ENCODE measurements around the gene PDXP. TPM values are rescaled to one million over a fixed set of nuclear protein-coding genes. Genes with fewer than 3 reads are reported as not detected.

PDXP gene
- total and polyA plus RNA-seq, 2 donors (not counting 3 experiments of a cell fraction or from before 2014, with no cell fraction given) = 18.0 to 20.0 TPM

DNA sequence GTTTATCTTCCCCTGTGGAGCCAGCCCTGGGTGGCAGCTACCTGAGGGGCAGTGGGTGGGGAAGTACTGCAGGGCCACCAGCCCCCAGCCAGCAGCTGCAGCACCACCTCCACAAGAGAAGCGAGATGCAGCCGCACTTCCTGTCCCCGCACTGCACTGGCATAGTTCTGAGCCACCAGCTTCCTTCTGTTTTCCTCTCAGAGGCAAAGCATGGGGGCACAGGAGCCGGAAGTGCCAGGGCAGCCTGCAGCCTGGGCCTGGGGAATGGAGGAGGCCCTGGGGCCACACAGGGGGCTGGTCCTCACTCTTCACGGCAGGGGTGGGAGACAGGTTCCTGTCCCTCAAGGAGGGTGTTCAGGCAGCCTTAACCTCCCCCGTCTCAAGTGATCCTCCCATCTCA, 31.0 kb upstream of the PDXP start:
- H3K4me1 ChIP-seq (ENCODE audit: control insufficient read depth, extremely low read depth, insufficient read depth, low read length) = peaks cover 7% of the 10 kb centered on the region
- H4K20me1 ChIP-seq (replicated peaks; ENCODE audit: control insufficient read depth, extremely low read depth, insufficient read depth, low read length) = no peaks in the 10 kb centered on the region
- no peaks in the 10 kb centered on the region for H3K9me3 ChIP-seq (replicated peaks; ENCODE audit: control insufficient read depth, insufficient read depth, low read length)
- BruUV-seq (replicated peaks) = no TSS peak
- H3K4me3 ChIP-seq (replicated peaks in 1 of 3; ENCODE audit: insufficient read depth in 1 of 3, low read depth in 1 of 3, low read length in 3 of 3) = no peak overlapping the region
- no peaks in the 10 kb centered on the region for H3K27me3 ChIP-seq (ENCODE audit: control insufficient read depth in 2 of 2, insufficient read depth in 2 of 2, low read length in 2 of 2)
- peaks cover 0 to 5% of the 10 kb centered on the region in 2 experiments for H3K36me3 ChIP-seq (ENCODE audit: control insufficient read depth in 2 of 2, extremely low read depth in 1 of 2, insufficient read depth in 2 of 2, low read length in 2 of 2)
- no peak for DNase-seq (ENCODE audit: low read depth, low spot score)
- dilution Hi-C loops (cut with MboI; ENCODE audit: extremely low pct_ligation_motif_present, low sequenced_read_pairs) (no loop called here), intact Hi-C loops (cut with micrococcal nuclease) (no loop called here)
- no peak overlapping the region for H3K9ac ChIP-seq (replicated peaks; ENCODE audit: extremely low read depth, insufficient read depth, low read length)
- FAIRE-seq = no peak
- no peak overlapping the region for H3K4me2 ChIP-seq (ENCODE audit: insufficient read depth, low read length)
- H3K27ac ChIP-seq (ENCODE audit: insufficient read depth, low read depth, low read length) = no peak overlapping the region
- no peaks in the 10 kb centered on the region for H3K9me1 ChIP-seq (replicated peaks; ENCODE audit: control insufficient read depth, extremely low read depth, insufficient read depth, low read length)
- CTCF ChIA-PET = interaction anchor here (1.0 to 3.3 kb wide), 3 partner anchors 9 to 16 kb away, joined by 3 to 28 read pairs (median 5); no protein-coding TSS in a partner anchor
- H2AFZ ChIP-seq (ENCODE audit: low read depth, low read length) = no peak overlapping the region
- POLR2A ChIA-PET = no interaction called here
- TF ChIP-seq POLR2A (IDR thresholded peaks at IDR 0.05; ENCODE audit: low read depth, low read length) (no peak), FOS (IDR thresholded peaks at IDR 0.05; ENCODE audit: borderline replicate concordance, insufficient read depth, low read length) (no peak), EZH2 (IDR thresholded peaks at IDR 0.05; ENCODE audit: borderline replicate concordance, low read depth, low read length, severe bottlenecking) (no peak), JUN (IDR thresholded peaks at IDR 0.05; ENCODE audit: borderline replicate concordance, insufficient read depth, insufficient read length, low read depth) (no peak), MYC (IDR thresholded peaks at IDR 0.05; ENCODE audit: low read depth, low read length) (no peak), GATA2 (IDR thresholded peaks at IDR 0.05; ENCODE audit: insufficient read depth, insufficient read length, low read depth, low read length) (no peak), POLR2AphosphoS5 (IDR thresholded peaks at IDR 0.05; ENCODE audit: insufficient read depth, low read depth, low read length) (no peak)
- TF ChIP-seq, protein P1, sequence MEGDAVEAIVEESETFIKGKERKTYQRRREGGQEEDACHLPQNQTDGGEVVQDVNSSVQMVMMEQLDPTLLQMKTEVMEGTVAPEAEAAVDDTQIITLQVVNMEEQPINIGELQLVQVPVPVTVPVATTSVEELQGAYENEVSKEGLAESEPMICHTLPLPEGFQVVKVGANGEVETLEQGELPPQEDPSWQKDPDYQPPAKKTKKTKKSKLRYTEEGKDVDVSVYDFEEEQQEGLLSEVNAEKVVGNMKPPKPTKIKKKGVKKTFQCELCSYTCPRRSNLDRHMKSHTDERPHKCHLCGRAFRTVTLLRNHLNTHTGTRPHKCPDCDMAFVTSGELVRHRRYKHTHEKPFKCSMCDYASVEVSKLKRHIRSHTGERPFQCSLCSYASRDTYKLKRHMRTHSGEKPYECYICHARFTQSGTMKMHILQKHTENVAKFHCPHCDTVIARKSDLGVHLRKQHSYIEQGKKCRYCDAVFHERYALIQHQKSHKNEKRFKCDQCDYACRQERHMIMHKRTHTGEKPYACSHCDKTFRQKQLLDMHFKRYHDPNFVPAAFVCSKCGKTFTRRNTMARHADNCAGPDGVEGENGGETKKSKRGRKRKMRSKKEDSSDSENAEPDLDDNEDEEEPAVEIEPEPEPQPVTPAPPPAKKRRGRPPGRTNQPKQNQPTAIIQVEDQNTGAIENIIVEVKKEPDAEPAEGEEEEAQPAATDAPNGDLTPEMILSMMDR (IDR thresholded peaks at IDR 0.05; ENCODE audit: extremely low read depth in 1 of 2, insufficient read depth in 1 of 2, low read depth in 1 of 2, low read length in 2 of 2) = no peak
- TF ChIP-seq, protein P2, sequence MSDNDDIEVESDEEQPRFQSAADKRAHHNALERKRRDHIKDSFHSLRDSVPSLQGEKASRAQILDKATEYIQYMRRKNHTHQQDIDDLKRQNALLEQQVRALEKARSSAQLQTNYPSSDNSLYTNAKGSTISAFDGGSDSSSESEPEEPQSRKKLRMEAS (IDR thresholded peaks at IDR 0.05; ENCODE audit: insufficient read depth, insufficient read length) = no peak
- H3K79me2 ChIP-seq (ENCODE audit: control insufficient read depth, insufficient read depth, low read length) = no peaks in the 10 kb centered on the region

Data from endothelial cell of umbilical vein (primary cell).